Skeletal muscle cell (primary cell): Measurements from ENCODE around the gene DAAM1.
A peak's percentile ranks its signal among the peaks of the same experiment; 100 is the strongest.

Experiments used
- DNase-seq: peaks from one replicate; pipeline ENCODE4 v3.0.0-alpha.2; 2010; ENCODE audit warnings: low read depth
- H3K4me3 ChIP-seq: 2 replicates; pipeline ENCODE4 v1.5.1; 2011; ENCODE audit warnings: low read depth, mild to moderate bottlenecking, control low read depth, low read length, moderate library complexity

The DAAM1 gene

DNA sequence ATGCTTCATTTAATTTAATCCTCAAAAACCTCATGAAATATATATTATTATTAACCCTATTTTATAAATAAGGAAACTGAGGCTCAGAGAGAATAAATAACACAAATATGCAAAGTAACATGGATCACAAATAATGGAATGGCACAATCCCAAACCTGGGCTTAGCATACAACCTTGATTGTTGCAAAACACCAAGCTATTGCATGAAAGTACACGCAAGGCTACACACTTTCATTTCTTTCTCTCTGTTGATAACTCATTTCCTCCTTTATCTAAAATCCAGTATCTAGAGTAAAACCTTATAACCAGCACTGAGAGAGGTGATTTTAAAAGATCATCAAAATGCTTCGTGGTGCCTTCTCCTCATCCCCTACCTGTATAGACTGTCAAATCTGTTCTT, 2.8 kb upstream of the DAAM1 start:
- DNase-seq, result no peak
- no peak overlapping the region for H3K4me3 ChIP-seq

DNA sequence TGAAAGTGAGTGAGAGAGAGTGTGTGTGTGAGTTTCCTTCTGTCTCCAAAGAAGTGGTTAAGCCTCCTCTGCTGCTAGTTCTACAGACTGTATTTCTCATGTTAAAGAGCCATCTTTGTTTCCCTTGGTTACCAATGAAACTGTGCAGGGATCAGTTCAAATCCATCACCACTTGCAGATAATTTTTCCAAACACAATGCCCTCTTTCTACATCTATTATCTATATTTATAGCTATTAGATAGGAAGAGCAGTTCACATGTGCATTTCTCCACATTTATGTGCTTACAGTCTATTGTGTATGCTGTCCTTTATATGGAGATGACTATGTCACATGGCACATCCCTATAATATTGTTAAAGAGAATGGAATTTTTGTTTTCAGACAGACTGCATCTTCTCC, 2.2 kb upstream of the DAAM1 start:
- no peak overlapping the region for H3K4me3 ChIP-seq
- no peak for DNase-seq

GRCh38 chr14:59187118-59187517, 1.3 kb upstream of the DAAM1 start:
- DNase-seq, result no peak
- H3K4me3 ChIP-seq, result no peak overlapping the region

DNA sequence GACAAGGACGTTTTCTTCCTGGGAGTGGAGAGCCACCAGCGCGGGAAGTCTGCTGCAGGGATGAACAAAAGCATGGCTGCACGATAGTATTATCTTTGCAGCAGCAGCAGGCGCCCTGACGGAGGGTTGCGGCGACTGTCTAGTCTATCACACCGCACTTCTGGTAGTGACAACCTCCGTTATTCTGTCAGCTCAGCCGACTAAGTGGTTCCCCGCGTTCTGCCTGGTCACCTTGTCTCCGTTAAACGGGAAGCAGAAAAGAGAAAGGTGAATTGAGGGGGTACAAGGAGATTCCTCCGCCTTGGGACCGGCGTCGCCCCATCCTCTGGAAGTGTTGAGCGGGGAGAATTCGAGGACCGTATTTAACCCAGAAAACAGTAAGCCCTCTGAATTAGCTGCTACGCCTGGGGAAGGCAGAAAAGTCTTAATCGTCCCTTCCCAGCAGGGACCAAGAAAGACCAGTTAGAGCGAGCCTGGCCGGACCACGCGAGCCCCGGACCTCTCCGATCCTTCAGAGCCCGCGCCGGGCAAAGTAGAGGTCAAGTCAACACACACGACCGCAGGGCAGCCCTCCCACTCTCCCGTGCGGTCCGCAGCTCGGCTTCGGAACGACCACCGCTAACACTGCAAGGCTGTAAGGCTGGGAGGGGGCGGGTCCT, 536 bp upstream of the DAAM1 start:
- no peak for DNase-seq
- peak overlapping the region; percentile 92 for H3K4me3 ChIP-seq

- peak overlapping the region; percentile 92 for H3K4me3 ChIP-seq
- no peak for DNase-seq
Observed at GRCh38 chr14:59189091-59189785, 771 bp downstream of the DAAM1 start.

DNA sequence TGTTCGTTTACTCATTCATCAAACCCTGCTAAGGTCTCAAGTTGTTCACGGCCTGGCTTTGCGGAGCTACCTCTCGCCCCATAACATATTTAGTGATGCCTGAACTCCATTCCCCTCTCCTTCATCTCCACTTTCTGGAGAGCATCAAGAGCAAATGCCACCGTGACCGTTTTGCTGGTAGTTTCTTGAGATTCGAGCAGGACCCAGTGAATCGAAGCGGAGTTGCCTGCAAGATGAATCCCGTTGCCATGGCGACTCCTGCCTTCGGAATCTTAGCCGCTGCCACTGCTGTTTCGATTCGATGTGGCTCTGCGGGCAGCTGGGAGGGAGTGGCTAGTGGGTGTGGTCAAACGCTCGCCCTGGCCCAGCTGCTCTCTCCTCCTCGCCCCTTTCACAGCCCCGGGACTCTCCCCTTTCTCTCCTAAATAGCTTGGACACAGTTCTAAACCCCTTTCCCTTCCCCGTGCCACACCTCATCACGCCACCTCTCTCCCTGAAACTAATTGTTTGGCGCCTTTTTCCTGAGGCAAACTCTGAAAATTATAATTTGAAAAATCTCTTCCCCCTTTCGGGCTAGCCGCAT, 1.4 kb downstream of the DAAM1 start:
- H3K4me3 ChIP-seq, result peak overlapping the region; percentile 92
- peak; percentile 77 for DNase-seq

GRCh38 chr14:59190372-59190771, 1.9 kb downstream of the DAAM1 start:
- no peak for DNase-seq
- peak overlapping the region; percentile 92 for H3K4me3 ChIP-seq

GRCh38 chr14:59195912-59196311, 7.4 kb downstream of the DAAM1 start:
- no peak for DNase-seq
- H3K4me3 ChIP-seq, result no peak overlapping the region

DNA sequence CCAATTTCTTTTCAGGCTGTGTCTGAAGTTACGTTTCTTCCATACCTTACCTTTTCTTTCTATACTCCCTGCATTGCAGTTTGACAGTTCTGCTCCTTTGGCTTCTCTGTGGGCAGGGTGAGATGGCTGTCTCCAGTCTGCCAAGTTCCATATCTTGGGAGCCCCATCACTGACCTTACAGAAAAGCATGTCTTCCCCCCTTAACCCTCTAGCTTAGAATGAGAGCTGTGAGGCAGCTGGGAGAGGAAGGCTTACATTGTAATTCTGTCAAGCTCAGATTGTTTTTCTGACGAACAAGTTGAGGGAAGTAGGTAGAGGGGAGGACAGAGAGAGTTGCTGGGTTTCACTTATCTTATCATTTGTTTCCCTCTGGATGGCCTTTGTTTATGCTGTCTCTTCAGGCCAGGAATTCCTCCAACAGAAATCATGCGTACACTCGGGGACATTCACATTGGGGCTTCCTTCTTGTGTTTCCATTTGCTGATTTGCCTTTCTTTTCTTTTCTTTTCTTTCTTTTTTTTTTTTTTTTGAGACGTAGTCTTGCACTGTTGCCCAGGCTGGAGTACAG, 9.3 kb downstream of the DAAM1 start:
- DNase-seq, result no peak
- no peak overlapping the region for H3K4me3 ChIP-seq

DNA sequence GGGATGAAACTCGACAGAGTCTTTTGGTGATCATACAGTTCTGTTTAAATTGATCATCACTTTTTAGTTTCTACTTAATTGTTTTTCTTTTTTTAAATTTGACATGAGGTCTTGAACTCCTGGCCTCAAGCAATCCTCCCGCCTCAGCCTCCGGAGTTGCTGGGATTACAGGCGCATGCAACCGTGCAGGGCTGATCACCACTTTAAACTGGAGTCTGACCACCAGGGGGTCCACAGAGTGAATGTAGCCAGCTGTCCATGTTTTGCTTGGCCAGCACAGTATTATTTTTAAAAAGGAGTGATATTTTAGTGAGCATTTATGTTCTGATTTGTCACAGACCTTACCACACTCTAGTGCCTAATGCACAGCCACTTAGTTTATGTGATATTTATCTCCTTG, 10.7 kb downstream of the DAAM1 start:
- no peak for DNase-seq
- H3K4me3 ChIP-seq, result no peak overlapping the region

DNA sequence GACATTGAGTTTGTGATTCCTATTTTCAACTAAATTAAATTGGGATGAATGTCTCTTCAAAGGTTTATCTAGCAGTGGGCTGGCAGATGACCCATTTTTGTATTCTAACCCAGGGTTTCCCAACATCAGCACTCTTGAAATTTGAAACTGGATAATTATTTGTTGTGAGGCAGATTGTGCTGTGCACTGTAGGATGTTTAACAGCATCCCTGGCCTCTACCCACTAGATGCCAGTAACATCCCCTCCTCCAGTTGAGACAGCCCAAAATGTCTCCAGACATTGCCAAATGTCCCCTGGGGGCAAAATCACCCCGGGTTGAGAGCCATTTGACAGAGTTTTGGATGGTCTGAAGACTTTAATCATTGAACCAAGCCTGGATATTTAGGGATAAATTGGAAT, 11.1 kb downstream of the DAAM1 start:
- H3K4me3 ChIP-seq, result no peak overlapping the region

DNA sequence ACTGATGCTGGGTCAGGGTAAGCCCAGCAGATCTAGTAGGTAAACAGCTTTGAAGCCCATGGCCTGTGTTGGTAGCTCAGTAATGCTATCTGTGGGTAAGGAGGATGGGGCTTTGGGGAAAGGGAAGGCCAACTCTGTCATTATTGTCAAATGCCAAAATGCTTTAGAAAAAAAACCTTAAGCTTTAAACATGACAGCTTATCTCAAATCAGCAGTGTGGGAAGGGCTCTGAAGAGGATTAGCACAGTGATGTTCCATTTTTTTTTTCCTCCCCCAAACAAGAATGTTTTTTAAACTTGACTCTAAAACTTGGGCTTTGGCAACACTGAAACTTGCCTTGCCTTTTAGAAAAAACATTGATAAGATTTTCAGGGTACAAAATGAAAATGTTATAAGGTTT, 11.7 kb downstream of the DAAM1 start:
- DNase-seq, result no peak
- H3K4me3 ChIP-seq, result no peak overlapping the region

More for the DNA sequence above, 11.1 kb downstream of the DAAM1 start:
- no peak for DNase-seq

DNA sequence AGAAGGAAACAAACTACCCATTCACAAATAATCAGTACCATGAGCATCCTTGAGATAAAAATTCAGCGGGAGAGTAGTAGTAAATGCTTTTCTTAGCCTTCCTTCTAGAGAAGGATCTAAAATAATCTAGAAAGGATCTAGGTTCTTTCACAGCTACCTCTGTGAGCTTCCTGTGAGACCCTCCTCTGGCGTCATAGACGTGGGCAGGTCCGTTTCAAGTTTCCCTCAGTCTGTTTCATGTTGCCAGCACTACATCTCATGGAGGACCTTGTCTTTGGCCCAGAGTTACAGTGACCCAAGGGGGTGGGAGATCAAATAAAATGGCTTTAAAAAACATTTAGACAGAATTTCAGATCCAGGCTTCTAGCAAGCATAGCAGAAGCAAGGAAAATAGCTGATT, 13.6 kb downstream of the DAAM1 start:
- DNase-seq, result no peak
- H3K4me3 ChIP-seq, result no peak overlapping the region

DNA sequence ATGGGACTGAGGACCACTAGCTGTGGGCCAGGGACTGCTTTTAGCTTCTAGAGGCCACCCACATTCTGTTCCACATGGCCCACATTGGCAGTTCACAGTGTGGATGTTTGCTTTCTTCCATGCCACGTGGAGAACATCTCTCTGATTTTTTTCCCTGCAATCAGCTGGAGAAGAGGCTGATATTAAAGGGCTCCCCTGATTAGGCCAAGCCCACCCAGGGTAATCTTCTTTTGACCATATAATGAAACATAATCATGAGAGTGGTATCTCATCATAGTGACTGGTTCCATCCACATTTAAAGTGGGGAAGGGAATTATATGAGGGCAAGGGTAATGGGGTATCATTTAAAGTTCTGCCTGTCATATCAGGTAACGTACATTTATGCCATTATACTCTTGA, 15.8 kb downstream of the DAAM1 start:
- DNase-seq, result no peak
- H3K4me3 ChIP-seq, result no peak overlapping the region

DNA sequence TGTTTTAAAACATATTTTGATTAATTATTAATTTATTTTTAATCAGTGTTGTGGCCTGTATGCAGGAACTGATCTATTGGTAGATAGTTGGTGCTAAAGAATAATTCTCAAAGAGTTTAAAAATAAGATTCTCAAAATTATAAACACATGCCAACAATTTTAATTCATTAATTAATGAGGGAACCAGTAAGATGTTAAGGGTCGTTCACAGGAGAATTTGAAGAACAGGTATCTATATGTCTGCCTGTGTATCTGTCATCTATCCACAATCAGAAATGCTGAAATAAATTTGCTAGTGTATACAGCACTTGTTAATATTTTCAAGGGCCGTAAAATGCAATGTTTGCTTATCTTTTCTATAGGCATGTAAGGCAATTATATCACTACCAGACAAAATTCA, 18.4 kb downstream of the DAAM1 start:
- DNase-seq, result no peak
- H3K4me3 ChIP-seq, result no peak overlapping the region

- no peak overlapping the region for H3K4me3 ChIP-seq
- DNase-seq, result no peak
Observed at GRCh38 chr14:59207506-59207933, 19.1 kb downstream of the DAAM1 start.

DNA sequence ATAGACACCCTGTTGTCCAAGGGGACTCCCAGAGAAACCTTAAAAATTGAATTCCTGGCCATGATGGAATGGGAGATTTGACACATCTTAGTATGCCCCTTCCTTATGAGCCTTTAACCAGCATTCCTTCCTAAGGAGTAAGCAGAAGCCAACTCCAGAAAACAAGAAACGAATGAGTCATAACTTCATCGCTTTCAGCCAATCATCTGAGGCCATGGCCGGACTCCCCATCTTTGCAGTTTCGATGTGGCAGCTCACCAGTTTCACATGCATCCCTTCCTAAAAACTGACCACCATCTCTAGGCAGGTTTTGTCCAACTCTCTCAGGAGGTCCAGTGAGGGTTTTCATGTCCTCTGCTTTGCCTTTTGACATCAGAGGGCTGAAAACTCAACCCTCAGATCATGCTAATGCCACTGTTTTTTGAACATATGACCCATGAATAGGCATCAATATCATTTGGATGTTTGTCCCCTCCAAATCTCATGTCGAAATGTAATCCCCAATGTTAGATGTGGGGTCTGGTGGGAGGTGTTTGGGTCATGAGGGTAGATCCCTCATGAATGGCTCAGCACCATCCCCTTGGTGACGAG, 19.9 kb downstream of the DAAM1 start:
- H3K4me3 ChIP-seq, result no peak overlapping the region
- no peak for DNase-seq

DNA sequence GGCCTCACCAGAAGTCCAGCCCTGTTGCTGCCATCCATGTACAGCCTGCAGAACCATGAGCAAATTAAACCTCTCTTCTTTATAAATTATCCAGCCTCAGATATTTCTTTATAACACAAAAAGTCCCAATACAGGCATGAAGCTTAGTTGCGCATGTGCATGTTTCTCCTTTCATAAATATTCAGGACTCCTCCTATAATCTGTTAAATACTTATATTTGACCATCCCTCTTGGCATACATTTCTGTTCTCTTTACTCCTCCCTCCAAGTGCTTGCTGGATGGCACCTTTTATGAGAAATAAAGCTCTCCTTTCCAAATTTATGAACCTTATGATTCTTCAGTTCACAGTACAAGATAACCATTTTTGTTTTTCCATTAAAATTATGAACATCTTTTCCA, 20.5 kb downstream of the DAAM1 start:
- no peak for DNase-seq
- no peak overlapping the region for H3K4me3 ChIP-seq

DNA sequence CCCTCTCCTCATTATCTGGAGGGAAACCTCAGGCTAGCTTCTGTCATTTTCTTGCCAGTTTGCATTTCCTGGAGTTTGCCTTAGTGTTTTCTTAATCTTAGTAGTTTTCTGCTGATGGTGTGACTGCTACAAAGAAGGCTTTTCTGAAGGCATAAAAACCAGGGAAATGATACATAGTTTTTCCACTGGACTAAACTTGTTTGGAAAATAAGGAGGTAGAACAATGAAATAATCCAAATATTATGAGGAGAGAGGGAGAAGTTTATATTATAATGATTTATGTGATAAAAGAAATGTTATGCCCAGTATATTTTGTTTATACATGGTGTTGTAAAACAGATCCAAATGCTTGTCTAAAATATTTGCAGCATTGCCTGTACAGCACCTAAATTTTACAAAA, 22.2 kb downstream of the DAAM1 start:
- DNase-seq, result no peak
- no peak overlapping the region for H3K4me3 ChIP-seq
